Tibial artery (tissue), 4 donors: Measurements from ENCODE around the gene DNASE1L2.

Experiments used
- DNase-seq, 2 donors: peaks; one replicate each; pipeline ENCODE4 v3.0.0-alpha.2; 2019
- H3K27ac ChIP-seq, 2 donors: fragments of 200-600 bp; sonication (generic) in 1 of 2; 1 replicate in 1 of 2; 2 replicates in 1 of 2; pipeline ENCODE4 v1.5.1; 2018 to 2019; ENCODE audit warnings: mild to moderate bottlenecking in 1 of 2
- H3K27me3 ChIP-seq, 2 donors: fragments of 200-600 bp; sonication (generic) in 1 of 2; one replicate each; pipeline versions ENCODE4 v1.5.1 to v1.6.0; 2016 to 2019
- H3K36me3 ChIP-seq, 3 donors: fragments of 200-600 bp; sonication (generic) in 2 of 3; one replicate each; pipeline ENCODE4 v1.5.1; 2016 to 2019; ENCODE audit warnings: mild to moderate bottlenecking in 2 of 3
- H3K4me1 ChIP-seq, 4 donors: fragments of 200-600 bp; sonication (generic) in 2 of 4; 1 replicate in 3 of 4; 2 replicates in 1 of 4; pipeline ENCODE4 v1.5.1; 2016 to 2019
- H3K4me3 ChIP-seq, 2 donors: fragments of 200-600 bp; sonication (generic) in 1 of 2; 1 replicate in 1 of 2; 2 replicates in 1 of 2; pipeline ENCODE4 v1.5.1; 2018 to 2019; ENCODE audit warnings: mild to moderate bottlenecking in 2 of 2
- H3K9me3 ChIP-seq, 3 donors: fragments of 200-600 bp; sonication (generic) in 1 of 3; one replicate each; pipeline ENCODE4 v1.5.1; 2016 to 2019
- intact Hi-C: fragments of 100-400 bp; cut with DNase I; formaldehyde crosslinking; loops from one replicate; pipeline ENCODE4 v1.15.0; 2023; ENCODE audit warnings: low total_unique reads
- TF ChIP-seq, protein P1 (sequence below), 2 experiments: fragments of 200-600 bp in 1 of 2; fragments of 450-650 bp in 1 of 2; IDR thresholded peaks; one replicate each; pipeline ENCODE4 v1.5.1; 2017 to 2019; ENCODE audit warnings: antibody characterized with exemption in 2 of 2, mild to moderate bottlenecking in 1 of 2, moderate library complexity in 1 of 2

Gene DNASE1L2

DNA sequence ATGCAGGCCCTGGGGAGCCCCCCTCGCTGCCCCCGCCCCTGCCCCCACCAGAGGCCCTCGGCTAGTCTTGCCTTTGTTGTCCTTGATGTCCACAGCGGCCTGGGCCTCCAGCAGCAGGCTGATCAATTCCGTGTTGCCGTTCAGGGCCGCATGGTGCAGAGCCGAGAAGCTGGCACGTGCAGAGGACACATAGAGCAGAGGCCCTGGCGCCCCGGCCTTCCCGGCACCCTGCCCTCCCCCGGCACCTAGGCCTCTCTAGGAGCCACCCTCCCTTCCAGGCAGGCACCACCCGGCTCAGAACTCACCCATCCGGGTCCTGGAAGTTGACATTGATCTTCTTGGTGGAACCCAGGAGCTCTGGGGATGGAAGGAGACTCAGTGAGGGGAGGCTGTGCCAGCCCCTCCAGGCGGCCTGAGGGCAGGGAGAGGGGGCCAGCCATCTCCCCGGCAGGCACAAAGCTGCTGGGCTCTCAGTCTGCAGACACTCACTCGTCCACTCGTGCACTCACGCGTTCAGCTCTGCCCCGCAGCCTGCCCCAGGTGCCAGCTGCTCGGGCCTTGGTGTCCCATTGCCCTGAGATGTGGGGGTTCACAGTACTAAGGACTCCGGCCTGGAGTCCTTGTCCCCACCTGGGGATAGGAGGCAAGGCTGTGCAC is 46.1 kb upstream of the DNASE1L2 start:
- Histone ChIP-seq H3K27me3 (peaks cover 0 to 31% of the 10 kb centered on the region in 2 donors), H3K27ac (no peak overlapping the region), H3K36me3 (no peaks in the 10 kb centered on the region), H3K4me1 (peaks cover 0 to 3% (median 2%) of the 10 kb centered on the region in 4 donors), H3K4me3 (no peak overlapping the region), H3K9me3 (no peaks in the 10 kb centered on the region)
- intact Hi-C loops: no loop called here
- TF ChIP-seq, protein P1, sequence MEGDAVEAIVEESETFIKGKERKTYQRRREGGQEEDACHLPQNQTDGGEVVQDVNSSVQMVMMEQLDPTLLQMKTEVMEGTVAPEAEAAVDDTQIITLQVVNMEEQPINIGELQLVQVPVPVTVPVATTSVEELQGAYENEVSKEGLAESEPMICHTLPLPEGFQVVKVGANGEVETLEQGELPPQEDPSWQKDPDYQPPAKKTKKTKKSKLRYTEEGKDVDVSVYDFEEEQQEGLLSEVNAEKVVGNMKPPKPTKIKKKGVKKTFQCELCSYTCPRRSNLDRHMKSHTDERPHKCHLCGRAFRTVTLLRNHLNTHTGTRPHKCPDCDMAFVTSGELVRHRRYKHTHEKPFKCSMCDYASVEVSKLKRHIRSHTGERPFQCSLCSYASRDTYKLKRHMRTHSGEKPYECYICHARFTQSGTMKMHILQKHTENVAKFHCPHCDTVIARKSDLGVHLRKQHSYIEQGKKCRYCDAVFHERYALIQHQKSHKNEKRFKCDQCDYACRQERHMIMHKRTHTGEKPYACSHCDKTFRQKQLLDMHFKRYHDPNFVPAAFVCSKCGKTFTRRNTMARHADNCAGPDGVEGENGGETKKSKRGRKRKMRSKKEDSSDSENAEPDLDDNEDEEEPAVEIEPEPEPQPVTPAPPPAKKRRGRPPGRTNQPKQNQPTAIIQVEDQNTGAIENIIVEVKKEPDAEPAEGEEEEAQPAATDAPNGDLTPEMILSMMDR (IDR thresholded peaks at IDR 0.05): no peak
- DNase-seq: no peak

DNA sequence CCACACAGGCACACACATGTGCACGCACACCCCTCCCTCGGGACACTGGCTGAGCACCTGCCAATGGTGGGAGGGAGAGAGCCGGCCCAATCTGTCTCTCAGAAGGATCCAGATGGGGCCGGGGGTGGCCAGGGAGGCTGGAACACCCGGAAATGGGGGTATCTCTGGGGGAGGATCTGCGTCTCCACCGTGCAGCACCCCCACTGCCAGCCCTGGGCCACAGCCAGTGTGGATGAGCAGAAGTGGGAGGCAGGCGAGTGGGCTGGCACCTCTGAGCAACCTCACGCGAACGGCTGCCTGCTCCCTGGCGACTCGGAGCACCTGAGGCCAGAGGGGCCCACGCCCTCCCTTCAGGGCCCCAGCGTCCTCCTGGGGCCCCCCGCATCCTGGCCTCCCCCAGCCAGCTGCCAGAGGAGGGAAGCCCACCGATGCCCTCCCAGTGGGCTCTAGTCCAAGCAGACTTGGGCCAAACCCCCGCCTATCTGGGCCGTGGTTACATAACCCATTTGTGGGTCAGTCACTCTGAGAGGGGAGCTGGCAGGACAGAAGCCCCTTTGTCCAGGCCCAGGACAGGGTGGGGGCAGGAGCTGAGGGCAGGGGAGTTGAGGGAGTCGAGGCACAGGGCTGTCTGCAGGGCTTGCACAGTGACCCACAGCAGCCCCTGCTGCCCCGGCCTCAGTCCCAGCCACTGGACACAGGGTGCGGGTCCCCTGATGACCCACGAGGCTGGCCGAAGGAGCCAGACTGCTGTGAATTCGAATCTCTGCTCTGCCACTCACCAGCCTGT is 45.4 kb upstream of the DNASE1L2 start:
- no peak overlapping the region for H3K27ac ChIP-seq
- DNase-seq: no peak

DNA sequence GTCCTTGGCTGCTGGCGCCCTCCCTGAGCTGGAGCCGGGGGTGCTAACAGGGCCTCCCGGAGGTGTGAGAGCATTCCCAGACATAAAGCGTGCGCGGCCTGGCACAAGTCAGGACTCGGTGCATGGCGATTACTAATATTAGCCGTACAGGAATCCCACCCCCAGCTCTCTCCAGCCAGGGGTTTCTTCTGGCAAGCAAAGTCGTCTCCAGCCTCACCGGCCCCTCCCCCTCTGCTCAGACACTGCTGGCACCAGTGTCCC is 44.9 kb upstream of the DNASE1L2 start:
- Histone ChIP-seq H3K9me3 (no peaks in the 10 kb centered on the region), H3K27ac (no peak overlapping the region)
- intact Hi-C loops: no loop called here

More for the DNA sequence above, 45.4 kb upstream of the DNASE1L2 start:
- Histone ChIP-seq H3K27me3 (peaks cover 0 to 35% of the 10 kb centered on the region in 2 donors), H3K9me3 (no peaks in the 10 kb centered on the region), H3K4me3 (no peak overlapping the region), H3K4me1 (peaks cover 0 to 10% (median 9%) of the 10 kb centered on the region in 4 donors), H3K36me3 (no peaks in the 10 kb centered on the region)
- intact Hi-C loops: no loop called here
- TF ChIP-seq, protein P1 (IDR thresholded peaks at IDR 0.05): no peak

DNA sequence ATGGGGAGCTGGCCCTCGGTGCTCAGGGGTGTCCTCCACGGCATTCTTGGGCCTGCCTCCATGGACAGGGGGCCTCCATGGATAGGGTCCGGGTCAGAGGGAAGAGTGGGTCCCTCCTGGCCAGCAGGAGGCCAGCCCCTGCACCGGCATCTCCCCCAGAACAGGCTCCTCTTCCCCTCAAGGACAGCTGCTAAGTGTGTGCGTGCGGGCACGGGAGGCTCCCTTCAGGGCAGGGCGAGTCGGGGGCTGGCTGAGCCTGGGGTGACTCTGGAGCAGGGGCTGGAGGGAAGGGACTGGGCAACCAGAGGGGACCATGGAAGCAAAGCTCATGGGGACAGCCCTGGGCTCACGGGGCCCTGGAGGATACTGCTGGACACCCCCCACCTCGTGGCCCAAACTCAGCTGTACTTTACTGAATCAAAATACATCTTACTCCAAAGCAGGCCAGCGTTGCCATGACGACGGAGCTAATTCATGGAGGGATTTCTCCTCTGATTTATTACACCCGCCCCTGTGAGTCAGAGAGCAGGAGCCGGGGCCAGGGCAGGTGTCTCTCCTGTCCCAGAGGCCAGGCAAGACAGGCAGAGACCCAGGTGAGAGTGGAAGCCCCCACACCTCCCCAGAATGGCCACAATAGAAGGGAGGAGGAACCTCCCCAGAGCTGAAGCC is 41.9 kb upstream of the DNASE1L2 start:
- intact Hi-C loops: no loop called here
- H3K27ac ChIP-seq: no peak overlapping the region
- no peaks in the 10 kb centered on the region for H3K36me3 ChIP-seq
- H3K4me3 ChIP-seq: no peak overlapping the region
- DNase-seq: no peak
- TF ChIP-seq, protein P1 (IDR thresholded peaks at IDR 0.05): no peak
- H3K27me3 ChIP-seq: peaks cover 2 to 61% of the 10 kb centered on the region in 2 donors
- H3K9me3 ChIP-seq: no peaks in the 10 kb centered on the region
- peaks cover 0 to 21% (median 16%) of the 10 kb centered on the region in 4 donors for H3K4me1 ChIP-seq

More for the DNA sequence above, 44.9 kb upstream of the DNASE1L2 start:
- H3K36me3 ChIP-seq: no peaks in the 10 kb centered on the region
- DNase-seq: no peak
- TF ChIP-seq, protein P1 (IDR thresholded peaks at IDR 0.05): no peak
- no peak overlapping the region for H3K4me3 ChIP-seq
- peaks cover 0 to 14% (median 13%) of the 10 kb centered on the region in 4 donors for H3K4me1 ChIP-seq
- peaks cover 0 to 40% of the 10 kb centered on the region in 2 donors for H3K27me3 ChIP-seq

DNA sequence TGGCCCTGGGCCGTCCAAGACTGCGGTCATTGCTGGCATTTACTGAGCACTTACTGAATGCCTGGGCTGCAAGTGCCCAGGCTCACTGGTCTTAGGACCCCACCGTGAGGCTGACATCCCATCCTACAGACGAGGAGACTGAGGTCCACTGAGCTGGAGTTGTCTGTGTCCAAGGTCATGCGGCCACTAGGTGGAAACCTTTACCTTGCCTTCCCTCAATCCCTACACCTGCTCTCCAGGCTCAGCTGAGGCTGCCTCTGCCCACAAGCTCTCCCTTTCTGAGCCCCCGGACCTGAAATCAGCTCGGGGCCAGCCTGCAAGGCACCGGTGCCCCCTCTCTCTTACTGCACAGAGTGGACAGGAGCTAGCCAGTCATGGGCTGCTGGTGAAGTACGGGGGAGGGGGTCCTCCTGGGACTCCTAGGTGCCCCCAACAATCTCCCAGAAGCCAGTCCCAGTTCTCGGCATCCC is 41.4 kb upstream of the DNASE1L2 start:
- TF ChIP-seq, protein P1 (IDR thresholded peaks at IDR 0.05): peak in 1 of 2 experiments; percentile 25
- Histone ChIP-seq H3K27ac (no peak overlapping the region), H3K9me3 (no peaks in the 10 kb centered on the region), H3K36me3 (no peaks in the 10 kb centered on the region), H3K4me1 (peaks cover 0 to 21% (median 16%) of the 10 kb centered on the region in 4 donors), H3K27me3 (peaks cover 2 to 64% of the 10 kb centered on the region in 2 donors), H3K4me3 (no peak overlapping the region)
- intact Hi-C loops: no loop called here
- no peak for DNase-seq
